ENCODE data around the gene GALNT9. TPM values are rescaled to one million over a fixed set of nuclear protein-coding genes. Genes with fewer than 3 reads are reported as not detected.

GALNT9 gene
- total RNA-seq, 2 experiments from 2014 or later, result 0.30 TPM; not detected in 1

- DNase-seq (no peak), ATAC-seq (no peak)
- no peaks in the 10 kb centered on the region for H3K27me3 Mint-ChIP-seq
- H3K36me3 Mint-ChIP-seq (ENCODE audit: low read depth), result no peaks in the 10 kb centered on the region
- no peak overlapping the region for H3K27ac Mint-ChIP-seq
- intact Hi-C loops (cut with DNase I, micrococcal nuclease), result no loop called here
- H3K4me1 Mint-ChIP-seq, result peaks cover 13% of the 10 kb centered on the region
- H3K9me3 Mint-ChIP-seq (ENCODE audit: low read depth), result no peaks in the 10 kb centered on the region
- POLR2A ChIA-PET, result no interaction called here
- H3K4me3 Mint-ChIP-seq, result no peak overlapping the region
- CTCF ChIA-PET, result no interaction called here
Observed at GRCh38 chr12:132160016-132160415, 169.4 kb downstream of the GALNT9 start.

DNA sequence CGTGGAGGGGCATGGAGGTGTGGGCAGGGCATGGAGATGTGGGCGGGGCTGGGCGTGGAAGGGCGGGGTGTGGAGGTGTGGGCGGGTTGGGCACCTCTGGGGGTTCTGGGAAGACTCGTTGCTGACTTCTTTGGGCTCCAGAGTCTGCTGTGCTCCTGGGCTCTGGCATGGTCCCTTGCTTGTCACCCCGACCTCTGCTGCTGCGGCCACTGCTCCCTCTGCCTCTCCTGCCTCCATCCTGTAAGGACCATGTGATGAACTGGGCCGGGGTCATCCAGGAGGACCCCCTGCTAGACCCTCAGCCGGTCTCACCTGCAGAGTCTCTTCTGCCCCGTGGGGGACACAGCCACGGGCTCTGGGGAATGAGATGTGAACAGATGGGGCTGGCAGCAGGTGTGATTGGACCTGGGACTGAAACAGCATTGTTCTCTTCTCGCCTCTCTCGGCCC, 169.8 kb downstream of the GALNT9 start:
- CTCF ChIA-PET, result no interaction called here
- intact Hi-C loops (cut with DNase I, micrococcal nuclease), result no loop called here
- Mint-ChIP-seq H3K4me3 (no peak overlapping the region), H3K9me3 (ENCODE audit: low read depth) (no peaks in the 10 kb centered on the region), H3K27ac (no peak overlapping the region), H3K36me3 (ENCODE audit: low read depth) (no peaks in the 10 kb centered on the region), H3K27me3 (no peaks in the 10 kb centered on the region), H3K4me1 (peaks cover 13% of the 10 kb centered on the region)
- ATAC-seq, result no peak
- POLR2A ChIA-PET, result no interaction called here
- peak; percentile 37 for DNase-seq

GRCh38 chr12:132158677-132159554, 170.5 kb downstream of the GALNT9 start:
- H3K4me1 Mint-ChIP-seq, result peaks cover 7% of the 10 kb centered on the region
- H3K9me3 Mint-ChIP-seq (ENCODE audit: low read depth), result no peaks in the 10 kb centered on the region
- no peak for DNase-seq
- POLR2A ChIA-PET, result no interaction called here
- no peaks in the 10 kb centered on the region for H3K27me3 Mint-ChIP-seq
- ATAC-seq, result no peak
- H3K27ac Mint-ChIP-seq, result no peak overlapping the region
- no peaks in the 10 kb centered on the region for H3K36me3 Mint-ChIP-seq (ENCODE audit: low read depth)
- no peak overlapping the region for H3K4me3 Mint-ChIP-seq
- CTCF ChIA-PET, result interaction anchor here (1.3 kb wide), 1 partner anchor 9 kb away, joined by 3 read pairs; no protein-coding TSS in a partner anchor
- intact Hi-C loops (cut with DNase I, micrococcal nuclease), result no loop called here

DNA sequence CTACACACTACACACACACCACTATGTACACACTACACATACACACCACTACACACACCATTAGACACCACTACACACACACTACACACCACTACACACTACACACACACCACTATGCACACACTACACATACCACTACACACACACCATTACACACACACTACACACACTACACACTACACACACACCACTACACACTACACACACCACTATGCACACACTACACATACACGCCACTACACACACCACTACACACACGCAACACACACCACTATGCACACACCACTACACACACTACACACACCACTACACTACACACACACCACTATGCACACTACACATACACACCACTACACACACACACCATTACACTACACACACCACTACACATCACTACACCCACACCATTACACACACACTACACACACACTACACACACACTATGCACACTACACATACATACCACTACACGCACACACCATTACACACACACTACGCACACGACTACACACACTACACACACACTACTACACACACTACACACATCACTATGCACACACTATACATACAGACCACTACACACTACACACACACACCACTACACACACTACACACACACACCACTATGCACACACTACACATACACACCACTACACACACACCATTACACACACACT, 171.5 kb downstream of the GALNT9 start:
- ATAC-seq, result no peak
- no peak overlapping the region for H3K27ac Mint-ChIP-seq
- peaks cover 3% of the 10 kb centered on the region for H3K4me1 Mint-ChIP-seq
- no peak for DNase-seq
- H3K9me3 Mint-ChIP-seq (ENCODE audit: low read depth), result no peaks in the 10 kb centered on the region
- POLR2A ChIA-PET, result no interaction called here
- no peaks in the 10 kb centered on the region for H3K36me3 Mint-ChIP-seq (ENCODE audit: low read depth)
- CTCF ChIA-PET, result interaction anchor here (1.3 kb wide), 1 partner anchor 10 kb away, joined by 3 read pairs; no protein-coding TSS in a partner anchor
- H3K4me3 Mint-ChIP-seq, result no peak overlapping the region
- H3K27me3 Mint-ChIP-seq, result no peaks in the 10 kb centered on the region
- intact Hi-C loops (cut with DNase I, micrococcal nuclease), result no loop called here

DNA sequence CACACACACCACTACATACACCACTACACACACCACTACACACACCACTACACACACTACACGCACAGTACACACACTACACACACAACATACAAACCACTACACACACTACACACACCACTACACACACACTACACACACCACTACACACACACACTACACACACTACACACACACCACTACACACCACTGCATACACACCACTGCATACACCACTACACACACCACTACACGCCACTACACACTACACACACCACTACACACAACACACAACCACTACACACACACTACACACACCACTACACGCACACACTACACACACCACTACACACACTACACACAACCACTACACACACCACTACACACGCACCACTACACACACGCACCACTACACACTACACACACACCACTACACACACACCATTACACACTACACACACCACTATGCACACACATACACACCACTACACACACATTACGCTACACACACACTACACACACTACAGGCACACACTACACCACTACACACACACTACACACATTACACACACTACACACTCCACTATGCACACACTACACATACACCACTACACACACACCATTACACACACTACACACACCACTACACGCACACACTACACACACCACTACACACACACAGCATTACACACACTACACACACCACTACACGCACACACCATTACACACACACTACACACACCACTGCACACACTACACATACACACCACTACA, 172.6 kb downstream of the GALNT9 start:
- ATAC-seq (no peak), DNase-seq (no peak)
- CTCF ChIA-PET, result no interaction called here
- Mint-ChIP-seq H3K27ac (no peak overlapping the region), H3K9me3 (ENCODE audit: low read depth) (no peaks in the 10 kb centered on the region), H3K27me3 (no peaks in the 10 kb centered on the region), H3K4me3 (no peak overlapping the region), H3K36me3 (ENCODE audit: low read depth) (no peaks in the 10 kb centered on the region), H3K4me1 (no peaks in the 10 kb centered on the region)
- POLR2A ChIA-PET, result no interaction called here
- intact Hi-C loops (cut with DNase I, micrococcal nuclease), result no loop called here

DNA sequence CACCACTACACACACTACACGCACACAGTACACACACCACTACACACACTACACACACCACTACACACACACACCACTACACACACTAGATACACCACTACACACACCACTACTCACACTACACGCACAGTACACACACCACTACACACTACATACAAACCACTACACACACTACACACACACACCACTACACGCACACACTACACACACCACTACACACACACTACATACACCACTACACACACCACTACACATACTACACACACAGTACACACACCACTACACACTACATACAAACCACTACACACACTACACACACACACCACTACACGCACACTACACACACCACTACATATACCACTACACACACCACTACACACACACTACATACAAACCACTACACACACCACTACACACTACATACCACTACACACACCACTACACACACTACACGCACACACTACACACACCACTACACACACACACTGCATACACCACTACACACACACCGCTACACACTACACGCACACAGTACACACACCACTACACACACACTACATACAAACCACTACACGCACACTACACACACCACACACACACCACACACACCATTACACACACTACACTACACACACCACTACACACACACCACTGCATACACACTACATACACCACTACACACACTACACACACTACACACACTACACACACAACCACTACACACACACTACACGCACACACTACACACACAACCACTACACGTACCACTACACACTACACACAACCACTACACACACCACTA, 173.4 kb downstream of the GALNT9 start:
- DNase-seq (no peak), ATAC-seq (no peak)
- no peaks in the 10 kb centered on the region for H3K27me3 Mint-ChIP-seq
- H3K36me3 Mint-ChIP-seq (ENCODE audit: low read depth), result no peaks in the 10 kb centered on the region
- H3K4me3 Mint-ChIP-seq, result no peak overlapping the region
- no peak overlapping the region for H3K27ac Mint-ChIP-seq
- no peaks in the 10 kb centered on the region for H3K4me1 Mint-ChIP-seq
- ChIA-PET CTCF (no interaction called here), POLR2A (no interaction called here)
- intact Hi-C loops (cut with DNase I, micrococcal nuclease), result loop anchor here in 1 of 2 experiments (2.0 kb wide), 1 partner anchor 33 kb away; no protein-coding TSS in a partner anchor
- no peaks in the 10 kb centered on the region for H3K9me3 Mint-ChIP-seq (ENCODE audit: low read depth)

DNA sequence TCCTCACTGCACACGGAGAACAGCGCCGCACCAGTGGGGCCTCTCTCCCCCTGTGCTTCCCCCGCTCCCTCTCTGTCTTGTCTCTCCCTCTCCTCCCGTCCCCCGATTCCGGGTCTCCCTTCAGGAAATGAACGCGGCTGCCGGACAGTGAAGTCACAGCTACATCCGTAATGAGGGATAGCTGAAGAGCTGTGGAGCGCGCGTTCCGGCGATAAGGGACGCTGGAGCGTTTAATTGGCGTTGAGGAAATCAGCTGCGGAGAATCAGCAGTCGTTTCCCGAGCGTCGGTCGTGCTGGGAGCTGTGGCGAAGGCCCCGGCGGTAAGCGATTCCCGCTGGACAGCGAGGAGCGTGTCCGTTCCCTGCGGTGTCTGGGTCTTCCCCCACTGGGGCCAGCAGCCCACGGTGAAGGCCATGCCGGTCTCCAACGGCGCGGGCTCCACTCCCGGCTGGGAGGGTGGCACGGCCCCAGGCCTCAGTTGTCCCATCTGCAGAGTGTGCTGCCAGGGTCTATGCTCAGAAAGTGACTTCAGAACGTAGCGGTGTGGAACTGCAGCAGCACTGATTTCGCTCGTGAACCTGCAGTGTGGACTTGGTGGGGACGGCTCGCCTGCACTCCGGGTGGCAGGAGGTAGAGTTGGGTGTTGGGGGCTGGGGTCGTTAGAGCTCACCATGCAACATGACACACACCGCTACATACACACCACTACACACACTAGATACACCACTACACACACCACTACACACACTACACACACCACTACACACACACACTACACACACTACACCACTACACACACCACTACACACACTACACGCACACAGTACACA, 174.2 kb downstream of the GALNT9 start:
- Mint-ChIP-seq H3K9me3 (ENCODE audit: low read depth) (no peaks in the 10 kb centered on the region), H3K27ac (no peak overlapping the region), H3K4me3 (no peak overlapping the region), H3K36me3 (ENCODE audit: low read depth) (no peaks in the 10 kb centered on the region), H3K4me1 (no peaks in the 10 kb centered on the region), H3K27me3 (no peaks in the 10 kb centered on the region)
- ChIA-PET CTCF (interaction anchor here (0.6 to 0.9 kb wide), 3 partner anchors 25 to 369 kb away, joined by 3 read pairs; no protein-coding TSS in a partner anchor), POLR2A (no interaction called here)
- peak; percentile 15 for ATAC-seq
- no peak for DNase-seq
- intact Hi-C loops (cut with DNase I, micrococcal nuclease), result loop anchor here (1.0 to 5.0 kb wide), 8 partner anchors 34 to 460 kb away; partner anchors contain the start of gene GALNT9 (in 1 of the 2)

DNA sequence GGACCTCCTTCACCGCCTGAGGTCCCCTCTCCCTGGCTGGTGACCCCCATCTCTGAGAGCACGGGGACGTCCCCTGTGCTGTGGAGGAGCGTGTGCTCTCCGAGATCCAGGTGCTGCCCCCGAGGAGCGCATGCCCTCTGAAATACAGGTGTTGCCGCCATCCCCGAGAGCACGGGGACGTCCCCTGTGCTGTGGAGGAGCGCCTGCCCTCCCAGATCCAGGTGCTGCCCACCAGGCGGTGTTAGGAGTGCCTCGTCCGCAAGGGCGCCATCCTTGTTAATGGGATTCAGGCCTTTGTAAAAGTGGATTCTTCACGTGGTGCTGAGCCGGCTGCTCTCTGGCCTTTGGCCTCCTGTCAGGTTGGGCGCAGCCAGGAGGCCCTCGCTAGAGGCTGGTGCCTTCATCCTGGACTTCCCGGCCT, 175.0 kb downstream of the GALNT9 start:
- no peak for DNase-seq
- Mint-ChIP-seq H3K27ac (no peak overlapping the region), H3K4me1 (no peaks in the 10 kb centered on the region), H3K9me3 (ENCODE audit: low read depth) (no peaks in the 10 kb centered on the region), H3K27me3 (no peaks in the 10 kb centered on the region), H3K4me3 (no peak overlapping the region), H3K36me3 (ENCODE audit: low read depth) (no peaks in the 10 kb centered on the region)
- ChIA-PET POLR2A (interaction anchor here (0.6 to 1.0 kb wide), 3 partner anchors 13 to 100 kb away, joined by 3 to 5 read pairs (median 4); no protein-coding TSS in a partner anchor), CTCF (interaction anchor here (0.6 to 1.5 kb wide), 11 partner anchors 10 to 369 kb away, joined by 3 to 9 read pairs (median 4); no protein-coding TSS in a partner anchor)
- no peak for ATAC-seq
- intact Hi-C loops (cut with DNase I, micrococcal nuclease), result loop anchor here (1.0 to 5.0 kb wide), 8 partner anchors 34 to 461 kb away; partner anchors contain the start of gene GALNT9 (in 1 of the 2)

GRCh38 chr12:132153501-132154340, 175.7 kb downstream of the GALNT9 start:
- ATAC-seq, result peak; percentile 95
- intact Hi-C loops (cut with DNase I, micrococcal nuclease), result loop anchor here (1.0 to 5.0 kb wide), 8 partner anchors 35 to 462 kb away; partner anchors contain the start of gene GALNT9 (in 1 of the 2)
- CTCF ChIA-PET, result interaction anchor here (0.5 to 1.5 kb wide), 14 partner anchors 10 to 456 kb away, joined by 3 to 9 read pairs (median 4); no protein-coding TSS in a partner anchor
- Mint-ChIP-seq H3K4me3 (no peak overlapping the region), H3K36me3 (ENCODE audit: low read depth) (no peaks in the 10 kb centered on the region), H3K4me1 (no peaks in the 10 kb centered on the region), H3K27me3 (no peaks in the 10 kb centered on the region), H3K27ac (no peak overlapping the region), H3K9me3 (ENCODE audit: low read depth) (no peaks in the 10 kb centered on the region)
- peak; percentile 82 for DNase-seq
- POLR2A ChIA-PET, result interaction anchor here (0.6 to 1.0 kb wide), 3 partner anchors 12 to 99 kb away, joined by 3 to 5 read pairs (median 4); no protein-coding TSS in a partner anchor
